Fibroblast of lung (primary cell): ENCODE results near the gene SLC66A2. TPM values are rescaled to one million over a fixed set of nuclear protein-coding genes. Genes with fewer than 3 reads are reported as not detected.

ENCODE experiments used
- DNase-seq, 2 donors: peaks; one replicate each; pipeline versions ENCODE4 v3.0.0 to v3.0.0-alpha.2; 2010; ENCODE audit warnings: low read depth in 2 of 2
- H2AFZ ChIP-seq: 2 replicates; pipeline ENCODE4 v1.5.1; 2012; ENCODE audit warnings: low read length, control low read depth, inconsistent platforms
- H3K27ac ChIP-seq: 2 replicates; pipeline ENCODE4 v1.5.1; 2011; ENCODE audit warnings: low read length, control low read depth; ENCODE audit not compliant: insufficient read depth
- H3K27me3 ChIP-seq: 2 replicates; pipeline ENCODE4 v1.5.1; 2011; ENCODE audit warnings: mild to moderate bottlenecking, low read length; ENCODE audit not compliant: control insufficient read depth, insufficient read depth
- H3K36me3 ChIP-seq: 2 replicates; pipeline ENCODE4 v1.5.1; 2011; ENCODE audit warnings: low read length; ENCODE audit not compliant: control insufficient read depth, insufficient read depth
- H3K4me1 ChIP-seq: 2 replicates; pipeline ENCODE4 v1.5.1; 2011; ENCODE audit warnings: low read length; ENCODE audit not compliant: control insufficient read depth, insufficient read depth; ENCODE audit errors: extremely low read depth
- H3K4me2 ChIP-seq: 2 replicates; pipeline ENCODE4 v1.5.1; 2011; ENCODE audit warnings: low read length, control low read depth; ENCODE audit not compliant: insufficient read depth; ENCODE audit errors: extremely low read depth
- H3K4me3 ChIP-seq, 4 experiments: fragments of 200-600 bp in 1 of 4; sonication (generic) in 1 of 4; replicated peaks in 1 of 4; 2 replicates each; pipeline ENCODE4 v1.5.1; 2011 to 2016; ENCODE audit warnings: low read length in 4 of 4, low read depth in 3 of 4, mild to moderate bottlenecking in 3 of 4, control low read depth in 2 of 4, inconsistent platforms in 1 of 4, mixed read lengths in 1 of 4; ENCODE audit not compliant: insufficient read depth in 1 of 4; ENCODE audit errors: control extremely low read depth in 1 of 4
- H3K79me2 ChIP-seq: 2 replicates; pipeline ENCODE4 v1.5.1; 2012; ENCODE audit warnings: mild to moderate bottlenecking, low read length, inconsistent platforms; ENCODE audit not compliant: control insufficient read depth, insufficient read depth
- H3K9ac ChIP-seq: 2 replicates; pipeline ENCODE4 v1.5.1; 2011; ENCODE audit warnings: mild to moderate bottlenecking, low read length, control low read depth; ENCODE audit not compliant: insufficient read depth
- H3K9me3 ChIP-seq: 2 replicates; pipeline ENCODE4 v1.5.1; 2012; ENCODE audit warnings: low read depth, low read length; ENCODE audit not compliant: control insufficient read depth, insufficient read depth
- H4K20me1 ChIP-seq: 2 replicates; pipeline ENCODE4 v1.5.1; 2011; ENCODE audit warnings: low read length; ENCODE audit not compliant: control insufficient read depth, insufficient read depth; ENCODE audit errors: extremely low read depth
- CTCF ChIP-seq, 2 donors: IDR thresholded peaks in 1 of 2; conservative IDR thresholded peaks in 1 of 2; 1 replicate in 1 of 2; 2 replicates in 1 of 2; pipeline ENCODE4 v1.5.1; 2011 to 2012; ENCODE audit warnings: low read length in 2 of 2, control low read depth in 1 of 2, inconsistent platforms in 1 of 2, low read depth in 1 of 2, mild to moderate bottlenecking in 1 of 2
- EZH2 ChIP-seq: IDR thresholded peaks from 2 replicates; pipeline ENCODE4 v1.5.1; 2012; ENCODE audit warnings: low read length, control low read depth, mild to moderate bottlenecking; ENCODE audit errors: missing control alignments
- polyA plus RNA-seq, 2 donors: library from polyadenylated mRNA; depleted of rRNA in 1 of 2; stranded (reverse) in 1 of 2; unstranded in 1 of 2; fragments of >200 nt; gene quantifications; 2 replicates each; pipeline ENCODE4 v1.2.1, GENCODE V29; 2011 to 2012; ENCODE audit warnings: missing spikeins in 1 of 2
- total RNA-seq: library from RNA; depleted of rRNA; stranded (reverse); fragments of >200 nt; gene quantifications from 2 replicates; pipeline ENCODE4 v1.2.1, GENCODE V29; 2014

The SLC66A2 gene
- total and polyA plus RNA-seq, 2 donors (not counting 1 experiment from before 2014, with no cell fraction given), result 13.2 to 46.1 TPM

- H3K9ac ChIP-seq, result no peak overlapping the region
These were observed 4.8 kb upstream of the SLC66A2 start for GRCh38 chr18:79956276-79956675.

GRCh38 chr18:79955302-79956075, 4.0 kb upstream of the SLC66A2 start:
- Histone ChIP-seq H3K27me3 (no peaks in the 10 kb centered on the region), H3K9ac (no peak overlapping the region), H2AFZ (no peak overlapping the region), H4K20me1 (no peaks in the 10 kb centered on the region), H3K79me2 (peaks cover 4% of the 10 kb centered on the region), H3K4me1 (peaks cover 3% of the 10 kb centered on the region), H3K4me2 (no peak overlapping the region), H3K36me3 (no peaks in the 10 kb centered on the region), H3K9me3 (no peaks in the 10 kb centered on the region), H3K27ac (no peak overlapping the region), H3K4me3 (no peak overlapping the region)
- TF ChIP-seq EZH2 (no peak), CTCF (conservative IDR thresholded peaks at IDR 0.05 in 1 of 2, IDR thresholded peaks at IDR 0.05 in 1 of 2; ENCODE audit: low read depth in 1 of 2, low read length in 2 of 2) (no peak)
- no peak for DNase-seq

More at GRCh38 chr18:79956276-79956675, 4.8 kb upstream of the SLC66A2 start:
- Histone ChIP-seq H4K20me1 (no peaks in the 10 kb centered on the region), H3K4me1 (peaks cover 3% of the 10 kb centered on the region), H2AFZ (no peak overlapping the region), H3K79me2 (no peaks in the 10 kb centered on the region), H3K27me3 (no peaks in the 10 kb centered on the region), H3K4me3 (no peak overlapping the region), H3K36me3 (no peaks in the 10 kb centered on the region), H3K4me2 (no peak overlapping the region), H3K27ac (no peak overlapping the region), H3K9me3 (no peaks in the 10 kb centered on the region)
- TF ChIP-seq CTCF (conservative IDR thresholded peaks at IDR 0.05 in 1 of 2, IDR thresholded peaks at IDR 0.05 in 1 of 2; ENCODE audit: low read depth in 1 of 2, low read length in 2 of 2) (no peak), EZH2 (no peak)
- no peak for DNase-seq

GRCh38 chr18:79954791-79955190, 3.3 kb upstream of the SLC66A2 start:
- H3K27ac ChIP-seq, result no peak overlapping the region
- DNase-seq, result no peak
- no peak overlapping the region for H3K9ac ChIP-seq
- no peaks in the 10 kb centered on the region for H4K20me1 ChIP-seq
- no peaks in the 10 kb centered on the region for H3K36me3 ChIP-seq
- H3K27me3 ChIP-seq, result no peaks in the 10 kb centered on the region
- peaks cover 11% of the 10 kb centered on the region for H3K79me2 ChIP-seq
- H3K4me1 ChIP-seq, result peaks cover 5% of the 10 kb centered on the region
- no peak overlapping the region for H2AFZ ChIP-seq
- no peak overlapping the region for H3K4me3 ChIP-seq
- no peak overlapping the region for H3K4me2 ChIP-seq
- TF ChIP-seq CTCF (conservative IDR thresholded peaks at IDR 0.05 in 1 of 2, IDR thresholded peaks at IDR 0.05 in 1 of 2; ENCODE audit: low read depth in 1 of 2, low read length in 2 of 2) (no peak), EZH2 (no peak)
- H3K9me3 ChIP-seq, result no peaks in the 10 kb centered on the region
